Uterus (tissue), 4 donors: Measurements from ENCODE around the gene FBXW8. TPM values are rescaled to one million over a fixed set of nuclear protein-coding genes. Genes with fewer than 3 reads are reported as not detected.

Experiments used
- DNase-seq, 2 donors: peaks; one replicate each; pipeline ENCODE4 v3.0.0-alpha.2; 2019 to 2020
- H3K27ac ChIP-seq, 2 donors: fragments of 200-600 bp; sonication (generic); 1 replicate in 1 of 2; 2 replicates in 1 of 2; pipeline ENCODE4 v1.5.1; 2016 to 2018
- H3K27me3 ChIP-seq, 2 donors: fragments of 200-600 bp; sonication (generic); one replicate each; pipeline ENCODE4 v1.5.1; 2018 to 2019; ENCODE audit warnings: control low read depth in 1 of 2
- H3K36me3 ChIP-seq, 2 donors: fragments of 200-600 bp; sonication (generic); one replicate each; pipeline ENCODE4 v1.5.1; 2019; ENCODE audit warnings: control low read depth in 1 of 2
- H3K4me1 ChIP-seq, 2 donors: fragments of 200-600 bp; sonication (generic); one replicate each; pipeline ENCODE4 v1.5.1; 2018 to 2019; ENCODE audit warnings: control low read depth in 1 of 2
- H3K4me3 ChIP-seq, 2 donors: fragments of 200-600 bp; sonication (generic); 1 replicate in 1 of 2; 2 replicates in 1 of 2; pipeline ENCODE4 v1.5.1; 2018 to 2019; ENCODE audit warnings: mild to moderate bottlenecking in 1 of 2
- H3K9me3 ChIP-seq, 2 donors: fragments of 200-600 bp; sonication (generic); one replicate each; pipeline ENCODE4 v1.5.1; 2019; ENCODE audit warnings: control low read depth in 1 of 2
- POLR2A ChIP-seq, 2 donors: fragments of 450-650 bp; IDR thresholded peaks; one replicate each; pipeline ENCODE4 v1.6.1; 2016; ENCODE audit warnings: antibody characterized with exemption in 2 of 2, mild to moderate bottlenecking in 1 of 2, moderate library complexity in 1 of 2
- intact Hi-C: fragments of 100-400 bp; cut with DNase I; formaldehyde crosslinking; loops from one replicate; pipeline ENCODE4 v1.15.1; 2023; ENCODE audit warnings: low total_unique reads
- total RNA-seq, 4 donors: library from RNA; depleted of rRNA in 3 of 4; stranded (reverse); fragments of >200 nt in 3 of 4; gene quantifications; one replicate each; pipeline versions ENCODE4 v1.1.0 to v1.2.4, GENCODE V29; 2014 to 2023
- TF ChIP-seq, protein P1 (sequence below), 4 experiments: fragments of 200-600 bp in 2 of 4; fragments of 450-650 bp in 2 of 4; sonication (generic) in 2 of 4; IDR thresholded peaks; one replicate each; pipeline ENCODE4 v1.5.1; 2016 to 2019; ENCODE audit warnings: antibody characterized with exemption in 4 of 4, mild to moderate bottlenecking in 2 of 4, moderate library complexity in 1 of 4
- donor health status: DM: yes; HTN: yes; CAD: no.

FBXW8 gene
- total RNA-seq, 4 donors from 2014 or later, result 5.9 to 28.0 (median 15.3) TPM

DNA sequence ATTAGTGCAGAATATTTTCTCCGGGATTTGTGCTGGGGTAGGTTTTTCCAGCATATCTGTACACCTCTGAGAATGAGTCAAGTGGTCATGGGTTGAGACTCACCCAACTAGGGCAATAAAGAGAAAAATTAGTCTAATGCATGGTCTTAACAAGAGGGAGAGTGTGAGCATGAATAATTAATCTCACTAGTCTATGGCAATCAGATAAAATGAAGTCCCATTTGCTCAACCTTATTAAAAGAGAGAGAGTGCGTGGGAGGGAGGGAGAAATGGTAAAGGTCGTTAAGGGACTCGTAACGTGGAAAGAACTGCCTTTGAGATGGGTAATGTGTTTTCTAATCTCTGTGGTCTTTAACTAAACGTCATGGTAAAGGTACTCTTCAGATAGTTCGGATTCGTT lies 96.8 kb downstream of the FBXW8 start:
- TF ChIP-seq POLR2A (IDR thresholded peaks at IDR 0.05), result no peak
- TF ChIP-seq, protein P1, sequence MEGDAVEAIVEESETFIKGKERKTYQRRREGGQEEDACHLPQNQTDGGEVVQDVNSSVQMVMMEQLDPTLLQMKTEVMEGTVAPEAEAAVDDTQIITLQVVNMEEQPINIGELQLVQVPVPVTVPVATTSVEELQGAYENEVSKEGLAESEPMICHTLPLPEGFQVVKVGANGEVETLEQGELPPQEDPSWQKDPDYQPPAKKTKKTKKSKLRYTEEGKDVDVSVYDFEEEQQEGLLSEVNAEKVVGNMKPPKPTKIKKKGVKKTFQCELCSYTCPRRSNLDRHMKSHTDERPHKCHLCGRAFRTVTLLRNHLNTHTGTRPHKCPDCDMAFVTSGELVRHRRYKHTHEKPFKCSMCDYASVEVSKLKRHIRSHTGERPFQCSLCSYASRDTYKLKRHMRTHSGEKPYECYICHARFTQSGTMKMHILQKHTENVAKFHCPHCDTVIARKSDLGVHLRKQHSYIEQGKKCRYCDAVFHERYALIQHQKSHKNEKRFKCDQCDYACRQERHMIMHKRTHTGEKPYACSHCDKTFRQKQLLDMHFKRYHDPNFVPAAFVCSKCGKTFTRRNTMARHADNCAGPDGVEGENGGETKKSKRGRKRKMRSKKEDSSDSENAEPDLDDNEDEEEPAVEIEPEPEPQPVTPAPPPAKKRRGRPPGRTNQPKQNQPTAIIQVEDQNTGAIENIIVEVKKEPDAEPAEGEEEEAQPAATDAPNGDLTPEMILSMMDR (IDR thresholded peaks at IDR 0.05), result no peak
- no peaks in the 10 kb centered on the region for H3K36me3 ChIP-seq
- no peak overlapping the region for H3K4me3 ChIP-seq
- DNase-seq, result no peak
- peaks cover 0 to under 1% of the 10 kb centered on the region in 2 donors for H3K4me1 ChIP-seq
- no peaks in the 10 kb centered on the region for H3K9me3 ChIP-seq
- no peak overlapping the region for H3K27ac ChIP-seq
- intact Hi-C loops, result no loop called here
- H3K27me3 ChIP-seq, result no peaks in the 10 kb centered on the region

DNA sequence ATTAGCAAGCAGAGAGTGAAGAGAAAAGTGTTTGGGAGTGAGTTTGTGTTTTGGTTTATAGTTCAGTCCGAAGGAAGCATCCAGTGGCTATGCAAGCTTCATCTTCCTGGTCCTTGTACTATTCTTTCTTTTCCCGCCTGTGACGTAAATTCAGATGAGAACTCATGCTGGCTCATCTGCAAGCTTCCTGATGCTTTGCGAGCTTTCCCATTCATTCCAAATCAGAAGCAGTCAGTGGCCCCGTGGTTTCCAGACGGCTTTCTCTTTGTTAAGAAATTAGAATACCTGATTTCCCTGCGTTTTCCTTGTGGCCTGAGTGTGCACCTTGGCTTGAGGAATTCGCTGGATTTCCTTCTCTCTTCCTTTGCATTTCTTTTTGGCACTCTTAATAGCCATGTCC lies 99.0 kb downstream of the FBXW8 start:
- Histone ChIP-seq H3K9me3 (peaks cover 0 to 5% of the 10 kb centered on the region in 2 donors), H3K27ac (no peak overlapping the region), H3K4me1 (no peaks in the 10 kb centered on the region), H3K36me3 (no peaks in the 10 kb centered on the region), H3K27me3 (no peaks in the 10 kb centered on the region), H3K4me3 (no peak overlapping the region)
- TF ChIP-seq, protein P1 (IDR thresholded peaks at IDR 0.05), result no peak
- no peak for TF ChIP-seq POLR2A (IDR thresholded peaks at IDR 0.05)
- DNase-seq, result no peak
- intact Hi-C loops, result no loop called here

DNA sequence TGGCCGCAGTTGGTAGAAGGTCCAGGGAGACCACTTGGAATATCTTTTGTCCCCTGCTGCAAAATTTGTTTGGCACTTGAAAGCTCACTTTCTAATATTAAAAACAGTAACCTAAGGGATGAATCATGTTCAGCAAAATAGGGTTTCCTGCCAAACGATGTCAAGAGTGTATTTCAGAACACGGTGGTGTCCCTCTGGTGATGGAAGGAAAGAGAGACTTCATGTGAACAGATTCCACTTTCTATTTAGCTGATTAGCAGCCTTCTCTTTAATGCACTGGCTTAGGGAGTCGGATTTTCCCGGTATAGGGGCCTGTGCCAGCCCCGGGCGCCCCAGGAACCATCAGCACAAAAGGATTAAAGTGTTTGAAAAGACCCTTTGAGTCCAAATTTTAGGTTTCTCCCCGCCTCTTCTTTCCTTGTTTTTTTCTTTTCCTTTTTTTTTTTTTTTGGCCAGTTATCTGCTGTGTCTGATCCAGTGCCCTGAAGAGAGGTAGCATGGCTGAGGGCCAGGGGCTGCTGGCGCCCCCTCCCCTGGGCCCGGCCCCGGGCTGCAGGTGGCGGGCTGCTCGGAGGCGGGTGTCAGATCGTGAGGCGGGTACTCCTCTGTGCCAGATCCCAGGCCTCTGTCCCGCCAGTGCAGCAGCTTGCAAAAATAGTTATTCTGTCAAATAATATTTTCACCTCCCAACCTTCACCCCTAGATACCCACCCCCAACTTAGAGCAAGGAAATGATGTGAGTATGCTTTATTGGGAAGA lies 100.1 kb downstream of the FBXW8 start:
- no peaks in the 10 kb centered on the region for H3K36me3 ChIP-seq

DNA sequence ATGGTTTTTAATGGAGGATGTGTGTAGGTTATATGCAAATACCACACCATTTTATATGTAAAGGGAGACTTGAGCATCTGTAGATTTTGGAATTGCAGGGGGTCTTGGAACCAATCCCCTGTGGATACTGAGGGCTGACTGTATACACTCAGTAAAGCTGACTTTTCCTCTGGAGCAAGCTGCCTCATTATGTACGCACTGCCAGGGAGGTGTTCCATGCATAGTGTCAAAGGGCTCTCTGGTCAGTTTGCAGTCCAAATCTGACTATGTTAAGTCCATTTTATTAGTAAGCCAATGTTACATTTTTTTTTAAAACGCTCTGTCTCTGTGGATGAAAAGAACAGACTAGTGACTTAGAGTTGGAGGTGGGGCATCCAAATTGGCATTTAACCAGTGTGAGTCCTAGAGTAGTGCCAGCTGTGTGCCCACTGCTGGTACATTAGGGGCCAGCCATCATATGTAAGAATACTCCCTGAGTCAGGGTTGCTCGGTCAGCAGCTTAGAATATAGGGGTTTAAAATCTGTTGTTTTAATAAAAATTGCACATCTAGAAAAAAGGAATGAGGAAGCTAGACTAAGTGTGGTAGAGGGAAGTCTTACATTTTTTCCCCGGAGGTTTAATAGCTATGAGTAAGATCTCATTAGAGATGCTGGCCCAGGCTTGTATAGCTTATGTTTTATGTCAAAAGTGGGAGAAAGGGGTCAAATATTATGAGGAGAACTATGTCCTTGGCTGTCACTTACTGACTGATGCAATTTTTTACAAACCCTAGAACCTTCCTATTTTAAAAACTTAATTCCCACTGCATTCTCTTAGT lies 101.4 kb downstream of the FBXW8 start:
- DNase-seq, result no peak
- H3K27ac ChIP-seq, result peak overlapping the region in 1 of 2 donors; percentile 36
- intact Hi-C loops, result no loop called here
- TF ChIP-seq POLR2A (IDR thresholded peaks at IDR 0.05), result no peak
- TF ChIP-seq, protein P1 (IDR thresholded peaks at IDR 0.05), result no peak
- no peaks in the 10 kb centered on the region for H3K36me3 ChIP-seq
- H3K4me1 ChIP-seq, result no peaks in the 10 kb centered on the region
- H3K4me3 ChIP-seq, result no peak overlapping the region
- no peaks in the 10 kb centered on the region for H3K27me3 ChIP-seq
- peaks cover 0 to 5% of the 10 kb centered on the region in 2 donors for H3K9me3 ChIP-seq

More for the DNA sequence above, 100.1 kb downstream of the FBXW8 start:
- H3K27ac ChIP-seq, result no peak overlapping the region
- no peak for DNase-seq
- H3K9me3 ChIP-seq, result peaks cover 0 to 5% of the 10 kb centered on the region in 2 donors
- TF ChIP-seq POLR2A (IDR thresholded peaks at IDR 0.05), result no peak
- TF ChIP-seq, protein P1 (IDR thresholded peaks at IDR 0.05), result no peak
- intact Hi-C loops, result no loop called here
- no peak overlapping the region for H3K4me3 ChIP-seq
- H3K4me1 ChIP-seq, result no peaks in the 10 kb centered on the region
- no peaks in the 10 kb centered on the region for H3K27me3 ChIP-seq

DNA sequence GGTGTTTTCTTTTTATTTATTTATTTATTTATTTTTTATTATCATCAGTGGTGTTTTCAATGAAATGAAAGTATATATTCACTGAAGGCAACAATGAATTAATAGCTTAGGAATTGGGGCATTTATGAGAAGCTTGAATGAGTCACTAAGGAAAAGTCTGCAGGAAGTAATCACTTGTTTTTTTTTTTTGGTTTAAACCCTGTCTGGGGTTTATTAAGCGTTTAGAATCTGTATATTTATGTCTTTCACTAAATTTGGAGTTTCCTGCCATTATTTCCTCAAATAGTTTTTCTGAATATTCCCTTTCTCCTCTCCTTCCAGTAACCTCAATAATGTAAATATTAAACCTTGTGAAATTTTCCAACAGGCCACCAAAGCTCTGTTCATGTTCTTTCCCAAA lies 103.0 kb downstream of the FBXW8 start:
- no peak for DNase-seq
- Histone ChIP-seq H3K4me3 (no peak overlapping the region), H3K9me3 (peaks cover 0 to 5% of the 10 kb centered on the region in 2 donors), H3K36me3 (no peaks in the 10 kb centered on the region), H3K27me3 (no peaks in the 10 kb centered on the region), H3K4me1 (no peaks in the 10 kb centered on the region), H3K27ac (no peak overlapping the region)
- intact Hi-C loops, result no loop called here
- TF ChIP-seq, protein P1 (IDR thresholded peaks at IDR 0.05), result no peak
- TF ChIP-seq POLR2A (IDR thresholded peaks at IDR 0.05), result no peak
